K562 (cell line): ENCODE results near the gene RBM22. TPM values are rescaled to one million over a fixed set of nuclear protein-coding genes. Genes with fewer than 3 reads are reported as not detected.

ENCODE experiments used
- ARID1B ChIP-seq: fragments of 450-650 bp; IDR thresholded peaks from 2 replicates; pipeline ENCODE4 v1.6.1; 2016; ENCODE audit warnings: antibody characterized with exemption, mild to moderate bottlenecking, inconsistent platforms
- ATF3 ChIP-seq, 2 experiments: fragments of 450-650 bp in 1 of 2; sonication (generic) in 1 of 2; formaldehyde crosslinking in 1 of 2; IDR thresholded peaks in 1 of 2; conservative IDR thresholded peaks in 1 of 2; 2 replicates each; pipeline versions ENCODE4 v1.6.1 to v1.8.1; 2016 to 2023; ENCODE audit warnings: mild to moderate bottlenecking in 2 of 2, moderate library complexity in 2 of 2, inconsistent platforms in 1 of 2, missing genetic modification reagents in 1 of 2
- BCL6 ChIP-seq: fragments of 250-450 bp; sonication (Bioruptor Pico); IDR thresholded peaks from 2 replicates; pipeline ENCODE4 v1.4.0; 2020
- CREM ChIP-seq: IDR thresholded peaks from 2 replicates; pipeline ENCODE4 v1.6.1; 2014; ENCODE audit warnings: antibody characterized with exemption, low read depth
- DMBX1 ChIP-seq: fragments of 250-450 bp; sonication (Bioruptor Pico); IDR thresholded peaks from 2 replicates; pipeline ENCODE4 v1.8.0; 2022; ENCODE audit warnings: inconsistent platforms, mild to moderate bottlenecking, moderate library complexity, borderline replicate concordance
- ERF ChIP-seq: fragments of 450-650 bp; formaldehyde crosslinking; IDR thresholded peaks from 2 replicates; pipeline ENCODE4 v1.4.0; 2020; ENCODE audit warnings: mild to moderate bottlenecking, mixed read lengths
- RFX5 ChIP-seq: IDR thresholded peaks from 2 replicates; pipeline ENCODE4 v1.6.1; 2011; ENCODE audit warnings: low read depth, mild to moderate bottlenecking, improper control_type of control experiment, low read length
- SMARCA4 ChIP-seq: fragments of 450-650 bp; IDR thresholded peaks from 2 replicates; pipeline ENCODE4 v1.6.1; 2016
- STAG1 ChIP-seq: sonication (generic); formaldehyde crosslinking; IDR thresholded peaks from 2 replicates; pipeline ENCODE4 v1.5.0; 2020; ENCODE audit warnings: missing genetic modification reagents, borderline replicate concordance
- TRIM28 ChIP-seq: fragments of 450-650 bp; IDR thresholded peaks from 2 replicates; pipeline ENCODE4 v1.6.1; 2017
- ZBTB1 ChIP-seq: sonication (generic); formaldehyde crosslinking; IDR thresholded peaks from 2 replicates; pipeline ENCODE4 v1.8.1; 2023; ENCODE audit warnings: missing genetic modification reagents, low read depth, mild to moderate bottlenecking, borderline replicate concordance
- polyA plus RNA-seq, 8 experiments: library from polyadenylated mRNA; depleted of rRNA in 4 of 8; stranded (reverse) in 5 of 8; unstranded in 3 of 8; fragments of >200 nt; fragmentation: Nextera tagmentation in 2 of 8; fragmentation: Illumina TruSeq in 1 of 8; extraction: Ambion mirVana in 2 of 8; extraction: Trizol in 1 of 8; gene quantifications; 2 replicates each; pipeline versions ENCODE4 v1.2.1 to v1.2.3, GENCODE V29; 2011 to 2014; ENCODE audit warnings: inconsistent platforms in 1 of 8, missing spikeins in 1 of 8
- total RNA-seq, 7 experiments: library from RNA; depleted of rRNA in 6 of 7; stranded (reverse); fragments of >200 nt in 6 of 7; fragmentation: Illumina TruSeq in 2 of 7; extraction: Trizol in 2 of 7; gene quantifications; 2 replicates each; pipeline versions ENCODE4 v1.2.1 to v1.2.3, GENCODE V29; 2011 to 2021; ENCODE audit warnings: low replicate concordance in 1 of 7
- TF ChIP-seq, protein P1 (sequence below): fragments of 250-450 bp; sonication (Bioruptor Pico); IDR thresholded peaks from 2 replicates; pipeline ENCODE4 v1.8.0; 2021; ENCODE audit warnings: borderline replicate concordance, mild to moderate bottlenecking, moderate library complexity; ENCODE audit not compliant: poor library complexity, severe bottlenecking
- TF ChIP-seq, protein P2 (sequence below): fragments of 250-450 bp; sonication (Bioruptor Pico); IDR thresholded peaks from 2 replicates; pipeline ENCODE4 v1.5.0; 2021; ENCODE audit warnings: mild to moderate bottlenecking, moderate library complexity
- TF ChIP-seq, protein P3 (sequence below): fragments of 200-800 bp; sonication (Bioruptor generic); IDR thresholded peaks from 2 replicates; pipeline ENCODE4 v1.6.1; 2017; ENCODE audit warnings: missing genetic modification characterization, missing compliant biosample characterization

The RBM22 gene
- total and polyA plus RNA-seq, 9 of the 15 experiments (the other 6 are each of a cell fraction or from before 2014, with no cell fraction given) = 31.3 to 82.2 (median 44.8) TPM

- TF ChIP-seq, protein P1, sequence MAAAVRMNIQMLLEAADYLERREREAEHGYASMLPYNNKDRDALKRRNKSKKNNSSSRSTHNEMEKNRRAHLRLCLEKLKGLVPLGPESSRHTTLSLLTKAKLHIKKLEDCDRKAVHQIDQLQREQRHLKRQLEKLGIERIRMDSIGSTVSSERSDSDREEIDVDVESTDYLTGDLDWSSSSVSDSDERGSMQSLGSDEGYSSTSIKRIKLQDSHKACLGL (CRISPR knock-in tag) = no peak
- no peak for TF ChIP-seq SMARCA4
- TF ChIP-seq TRIM28 = no peak
- no peak for TF ChIP-seq BCL6 (CRISPR knock-in tag)
- peak; percentile 5; the same call in 1 of the 2 replicates for TF ChIP-seq ARID1B
- TF ChIP-seq DMBX1 (CRISPR knock-in tag) = no peak
- no peak for TF ChIP-seq ZBTB1 (CRISPR knock-in tag)
- TF ChIP-seq RFX5 = no peak
- TF ChIP-seq, protein P2, sequence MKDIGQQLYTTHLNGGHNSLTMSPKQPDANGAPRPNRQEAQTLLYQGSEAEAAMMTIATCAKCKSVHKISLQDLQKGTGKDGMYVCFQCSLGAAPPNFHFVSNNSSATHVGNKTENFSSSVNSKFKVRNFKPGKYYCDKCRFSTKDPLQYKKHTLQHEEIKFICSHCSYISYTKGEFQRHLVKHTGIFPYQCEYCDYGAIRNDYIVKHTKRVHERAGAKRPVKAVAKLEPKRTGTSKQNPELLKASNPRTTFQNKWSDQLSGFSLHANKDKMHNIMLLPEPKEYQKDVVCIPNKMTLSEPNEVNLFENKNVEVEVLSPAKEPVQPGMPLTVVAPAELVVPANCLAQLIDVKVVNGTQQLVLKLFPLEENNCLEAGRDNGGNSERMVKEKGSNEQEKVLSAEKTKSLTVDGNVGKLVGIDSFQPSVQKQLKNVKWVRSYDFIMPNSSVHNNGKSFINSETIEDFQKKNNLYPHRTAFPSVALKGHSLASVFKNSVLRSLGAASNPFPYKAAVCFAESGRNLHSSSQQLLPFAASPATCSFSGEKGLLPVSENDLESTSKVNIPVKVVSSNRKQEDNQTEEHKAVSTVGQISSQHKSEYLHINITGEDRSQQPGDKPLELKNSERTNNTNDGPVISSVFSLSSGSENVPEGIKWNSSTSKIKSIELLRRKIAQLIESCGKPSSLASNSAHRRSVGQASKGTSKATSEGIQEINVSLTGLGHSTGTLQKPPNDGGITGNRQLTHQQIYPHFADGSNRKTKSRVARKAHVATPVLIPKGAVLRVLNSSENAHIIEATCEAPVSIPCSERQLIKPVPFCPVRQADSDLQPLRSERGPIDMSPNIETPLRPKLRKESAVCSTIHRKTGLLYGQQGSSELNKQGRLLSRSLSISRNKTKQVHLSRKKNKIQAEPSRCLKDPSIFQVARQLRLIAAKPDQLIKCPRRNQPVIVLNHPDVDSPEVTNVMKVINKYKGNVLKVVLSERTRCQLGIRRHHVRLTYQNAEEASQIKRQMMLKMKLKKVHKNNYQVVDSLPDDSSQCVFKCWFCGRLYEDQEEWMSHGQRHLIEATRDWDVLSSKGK (CRISPR knock-in tag) = no peak
- no peak; the same call in 1 of the 2 replicates for TF ChIP-seq ERF
- TF ChIP-seq, protein P3, sequence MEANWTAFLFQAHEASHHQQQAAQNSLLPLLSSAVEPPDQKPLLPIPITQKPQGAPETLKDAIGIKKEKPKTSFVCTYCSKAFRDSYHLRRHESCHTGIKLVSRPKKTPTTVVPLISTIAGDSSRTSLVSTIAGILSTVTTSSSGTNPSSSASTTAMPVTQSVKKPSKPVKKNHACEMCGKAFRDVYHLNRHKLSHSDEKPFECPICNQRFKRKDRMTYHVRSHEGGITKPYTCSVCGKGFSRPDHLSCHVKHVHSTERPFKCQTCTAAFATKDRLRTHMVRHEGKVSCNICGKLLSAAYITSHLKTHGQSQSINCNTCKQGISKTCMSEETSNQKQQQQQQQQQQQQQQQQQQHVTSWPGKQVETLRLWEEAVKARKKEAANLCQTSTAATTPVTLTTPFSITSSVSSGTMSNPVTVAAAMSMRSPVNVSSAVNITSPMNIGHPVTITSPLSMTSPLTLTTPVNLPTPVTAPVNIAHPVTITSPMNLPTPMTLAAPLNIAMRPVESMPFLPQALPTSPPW (CRISPR knock-in tag) = no peak
- TF ChIP-seq STAG1 (CRISPR knock-in tag) = no peak
- TF ChIP-seq ATF3 (IDR thresholded peaks at IDR 0.05) = no peak; the same call in 1 of the 2 replicates
- peak; percentile 73; the same call in 1 of the 2 replicates for TF ChIP-seq ATF3 (CRISPR knock-in tag; conservative IDR thresholded peaks at IDR 0.05)
- TF ChIP-seq CREM = peak; percentile 99
Measured at GRCh38 chr5:150700594-150701377, at the start of gene RBM22 (continued).
